ENCODE data around the gene WTIP. TPM values are rescaled to one million over a fixed set of nuclear protein-coding genes. Genes with fewer than 3 reads are reported as not detected.

WTIP gene
- total and polyA plus RNA-seq, 2 donors (not counting 3 experiments of a cell fraction or from before 2014, with no cell fraction given): 22.4 to 25.7 TPM

GRCh38 chr19:34556488-34556887 is 74.9 kb downstream of the WTIP start:
- no peaks in the 10 kb centered on the region for H3K79me2 ChIP-seq (ENCODE audit: control insufficient read depth, insufficient read depth, low read length)
- H3K27ac ChIP-seq (ENCODE audit: insufficient read depth, low read depth, low read length): no peak overlapping the region
- no peaks in the 10 kb centered on the region for H3K4me1 ChIP-seq (ENCODE audit: control insufficient read depth, extremely low read depth, insufficient read depth, low read length)
- FAIRE-seq: no peak
- H4K20me1 ChIP-seq (replicated peaks; ENCODE audit: control insufficient read depth, extremely low read depth, insufficient read depth, low read length): no peaks in the 10 kb centered on the region
- no peaks in the 10 kb centered on the region for H3K9me1 ChIP-seq (replicated peaks; ENCODE audit: control insufficient read depth, extremely low read depth, insufficient read depth, low read length)
- dilution Hi-C loops (cut with MboI; ENCODE audit: extremely low pct_ligation_motif_present, low sequenced_read_pairs): no loop called here
- no TSS peak for BruUV-seq (replicated peaks)
- ChIA-PET CTCF (interaction anchor here (0.9 to 1.5 kb wide), 5 partner anchors 8 to 156 kb away, joined by 3 to 5 read pairs (median 3); no protein-coding TSS in a partner anchor), POLR2A (no interaction called here)
- H3K9me3 ChIP-seq (replicated peaks; ENCODE audit: control insufficient read depth, insufficient read depth, low read length): no peaks in the 10 kb centered on the region
- H3K27me3 ChIP-seq (ENCODE audit: control insufficient read depth in 2 of 2, insufficient read depth in 2 of 2, low read length in 2 of 2): peaks cover 1 to 3% of the 10 kb centered on the region in 2 experiments
- H3K36me3 ChIP-seq (ENCODE audit: control insufficient read depth in 2 of 2, extremely low read depth in 1 of 2, insufficient read depth in 2 of 2, low read length in 2 of 2): no peaks in the 10 kb centered on the region
- TF ChIP-seq POLR2AphosphoS5 (IDR thresholded peaks at IDR 0.05; ENCODE audit: insufficient read depth, low read depth, low read length) (no peak), CTCF (IDR thresholded peaks at IDR 0.05; ENCODE audit: extremely low read depth in 1 of 2, insufficient read depth in 1 of 2, low read depth in 1 of 2, low read length in 2 of 2) (peak; percentile 48 to 53)
- no peak overlapping the region for H2AFZ ChIP-seq (ENCODE audit: low read depth, low read length)
- DNase-seq (ENCODE audit: low read depth, low spot score): peak; percentile 8
- H3K9ac ChIP-seq (replicated peaks; ENCODE audit: extremely low read depth, insufficient read depth, low read length): no peak overlapping the region
- H3K4me3 ChIP-seq (replicated peaks in 1 of 3; ENCODE audit: insufficient read depth in 1 of 3, low read depth in 1 of 3, low read length in 3 of 3): no peak overlapping the region
- intact Hi-C loops (cut with micrococcal nuclease): loop anchor here (1.0 to 5.0 kb wide), 2 partner anchors 106 to 156 kb away; no protein-coding TSS in a partner anchor
- no peak overlapping the region for H3K4me2 ChIP-seq (ENCODE audit: insufficient read depth, low read length)

- H3K9ac ChIP-seq (replicated peaks; ENCODE audit: extremely low read depth, insufficient read depth, low read length): no peak overlapping the region
- BruUV-seq (replicated peaks): no TSS peak
- POLR2A ChIA-PET: no interaction called here
- peaks cover 0 to 3% of the 10 kb centered on the region in 2 experiments for H3K27me3 ChIP-seq (ENCODE audit: control insufficient read depth in 2 of 2, insufficient read depth in 2 of 2, low read length in 2 of 2)
- CTCF ChIA-PET: no interaction called here
- H3K27ac ChIP-seq (ENCODE audit: insufficient read depth, low read depth, low read length): no peak overlapping the region
- H2AFZ ChIP-seq (ENCODE audit: low read depth, low read length): no peak overlapping the region
- no peak for FAIRE-seq
- H3K4me3 ChIP-seq (replicated peaks in 1 of 3; ENCODE audit: insufficient read depth in 1 of 3, low read depth in 1 of 3, low read length in 3 of 3): no peak overlapping the region
- no peaks in the 10 kb centered on the region for H3K4me1 ChIP-seq (ENCODE audit: control insufficient read depth, extremely low read depth, insufficient read depth, low read length)
- no peaks in the 10 kb centered on the region for H4K20me1 ChIP-seq (replicated peaks; ENCODE audit: control insufficient read depth, extremely low read depth, insufficient read depth, low read length)
- dilution Hi-C loops (cut with MboI; ENCODE audit: extremely low pct_ligation_motif_present, low sequenced_read_pairs) (no loop called here), intact Hi-C loops (cut with micrococcal nuclease) (loop anchor here (5.0 kb wide), 1 partner anchor 103 kb away; no protein-coding TSS in a partner anchor)
- H3K9me3 ChIP-seq (replicated peaks; ENCODE audit: control insufficient read depth, insufficient read depth, low read length): no peaks in the 10 kb centered on the region
- H3K79me2 ChIP-seq (ENCODE audit: control insufficient read depth, insufficient read depth, low read length): no peaks in the 10 kb centered on the region
- no peak overlapping the region for H3K4me2 ChIP-seq (ENCODE audit: insufficient read depth, low read length)
- TF ChIP-seq FOS (IDR thresholded peaks at IDR 0.05; ENCODE audit: borderline replicate concordance, insufficient read depth, low read length) (no peak), JUN (IDR thresholded peaks at IDR 0.05; ENCODE audit: borderline replicate concordance, insufficient read depth, insufficient read length, low read depth) (no peak), CTCF (IDR thresholded peaks at IDR 0.05; ENCODE audit: extremely low read depth in 1 of 2, insufficient read depth in 1 of 2, low read depth in 1 of 2, low read length in 2 of 2) (no peak), MYC (IDR thresholded peaks at IDR 0.05; ENCODE audit: low read depth, low read length) (no peak), MAX (IDR thresholded peaks at IDR 0.05; ENCODE audit: insufficient read depth, insufficient read length) (no peak), POLR2A (IDR thresholded peaks at IDR 0.05; ENCODE audit: low read depth, low read length) (no peak)
- H3K9me1 ChIP-seq (replicated peaks; ENCODE audit: control insufficient read depth, extremely low read depth, insufficient read depth, low read length): no peaks in the 10 kb centered on the region
- no peak for DNase-seq (ENCODE audit: low read depth, low spot score)
- no peaks in the 10 kb centered on the region for H3K36me3 ChIP-seq (ENCODE audit: control insufficient read depth in 2 of 2, extremely low read depth in 1 of 2, insufficient read depth in 2 of 2, low read length in 2 of 2)
Measured at GRCh38 chr19:34559045-34559444, 77.5 kb downstream of the WTIP start.

Data from endothelial cell of umbilical vein (primary cell).